Measurements from ENCODE around the gene PHLPP1. TPM values are rescaled to one million over a fixed set of nuclear protein-coding genes. Genes with fewer than 3 reads are reported as not detected.

Gene PHLPP1
- total and polyA plus RNA-seq, 2 donors from 2014 or later: 2.9 to 13.0 TPM

GRCh38 chr18:62880034-62880433 lies 164.7 kb downstream of the PHLPP1 start:
- Histone ChIP-seq H3K4me3 (ENCODE audit: low read length in 3 of 3) (no peak overlapping the region), H3K9ac (ENCODE audit: low read length in 3 of 3) (no peak overlapping the region), H3K36me3 (ENCODE audit: control insufficient read depth in 2 of 3, insufficient read depth in 3 of 3, low read length in 3 of 3) (no peaks in the 10 kb centered on the region), H3K27ac (ENCODE audit: low read depth in 2 of 2, low read length in 2 of 2) (no peak overlapping the region), H3K9me3 (ENCODE audit: control insufficient read depth in 2 of 3, insufficient read depth in 1 of 3, low read length in 3 of 3) (no peaks in the 10 kb centered on the region), H3K4me1 (ENCODE audit: control insufficient read depth in 2 of 3, insufficient read depth in 2 of 3, low read depth in 1 of 3, low read length in 3 of 3) (no peaks in the 10 kb centered on the region), H3K27me3 (ENCODE audit: control insufficient read depth, insufficient read depth, low read length) (no peaks in the 10 kb centered on the region)
- DNase-seq: no peak
- no peak for FAIRE-seq
- intact Hi-C loops (cut with DNase I): no loop called here
- no peak for TF ChIP-seq CTCF (IDR thresholded peaks at IDR 0.05; ENCODE audit: borderline replicate concordance, extremely low read depth, insufficient read depth)

- no peak for FAIRE-seq
These were observed 165.5 kb downstream of the PHLPP1 start for GRCh38 chr18:62880673-62881364.

GRCh38 chr18:62881509-62882016 lies 166.2 kb downstream of the PHLPP1 start:
- FAIRE-seq (no peak), DNase-seq (peak in 1 of 5 donors; percentile 22)
- Histone ChIP-seq H3K27me3 (ENCODE audit: control insufficient read depth, insufficient read depth, low read length) (no peaks in the 10 kb centered on the region), H3K9me3 (ENCODE audit: control insufficient read depth in 2 of 3, insufficient read depth in 1 of 3, low read length in 3 of 3) (no peaks in the 10 kb centered on the region), H3K27ac (ENCODE audit: low read depth in 2 of 2, low read length in 2 of 2) (no peak overlapping the region), H3K9ac (ENCODE audit: low read length in 3 of 3) (no peak overlapping the region), H3K36me3 (ENCODE audit: control insufficient read depth in 2 of 3, insufficient read depth in 3 of 3, low read length in 3 of 3) (no peaks in the 10 kb centered on the region), H3K4me1 (ENCODE audit: control insufficient read depth in 2 of 3, insufficient read depth in 2 of 3, low read depth in 1 of 3, low read length in 3 of 3) (no peaks in the 10 kb centered on the region), H3K4me3 (ENCODE audit: low read length in 3 of 3) (no peak overlapping the region)
- no peak for TF ChIP-seq CTCF (IDR thresholded peaks at IDR 0.05; ENCODE audit: borderline replicate concordance, extremely low read depth, insufficient read depth)
- intact Hi-C loops (cut with DNase I): no loop called here

More at GRCh38 chr18:62880673-62881364, 165.5 kb downstream of the PHLPP1 start:
- H3K4me3 ChIP-seq (ENCODE audit: low read length in 3 of 3): no peak overlapping the region
- no peaks in the 10 kb centered on the region for H3K9me3 ChIP-seq (ENCODE audit: control insufficient read depth in 2 of 3, insufficient read depth in 1 of 3, low read length in 3 of 3)
- H3K27ac ChIP-seq (ENCODE audit: low read depth in 2 of 2, low read length in 2 of 2): no peak overlapping the region
- intact Hi-C loops (cut with DNase I): no loop called here
- no peaks in the 10 kb centered on the region for H3K4me1 ChIP-seq (ENCODE audit: control insufficient read depth in 2 of 3, insufficient read depth in 2 of 3, low read depth in 1 of 3, low read length in 3 of 3)
- no peak for DNase-seq
- H3K9ac ChIP-seq (ENCODE audit: low read length in 3 of 3): no peak overlapping the region
- TF ChIP-seq CTCF (IDR thresholded peaks at IDR 0.05; ENCODE audit: borderline replicate concordance, extremely low read depth, insufficient read depth): no peak
- H3K27me3 ChIP-seq (ENCODE audit: control insufficient read depth, insufficient read depth, low read length): no peaks in the 10 kb centered on the region
- no peaks in the 10 kb centered on the region for H3K36me3 ChIP-seq (ENCODE audit: control insufficient read depth in 2 of 3, insufficient read depth in 3 of 3, low read length in 3 of 3)

Data from kidney (tissue), 14 donors.